Rectal smooth muscle tissue (tissue), 1 donor: ENCODE measurements around the gene PARP16.

ENCODE experiments used
- H3K27ac ChIP-seq: one replicate; pipeline ENCODE4 v1.7.0; 2013; ENCODE audit warnings: low read depth, low read length, inconsistent platforms
- H3K27me3 ChIP-seq: one replicate; pipeline ENCODE4 v1.7.0; 2013; ENCODE audit warnings: low read length; ENCODE audit not compliant: control insufficient read depth, insufficient read depth
- H3K36me3 ChIP-seq: one replicate; pipeline ENCODE4 v1.7.0; 2013; ENCODE audit warnings: low read length; ENCODE audit not compliant: control insufficient read depth, insufficient read depth
- H3K4me1 ChIP-seq: one replicate; pipeline ENCODE4 v1.7.0; 2013; ENCODE audit warnings: low read length; ENCODE audit not compliant: control insufficient read depth, insufficient read depth
- H3K4me3 ChIP-seq: one replicate; pipeline ENCODE4 v1.7.0; 2013; ENCODE audit warnings: low read length
- H3K9ac ChIP-seq: one replicate; pipeline ENCODE4 v1.7.0; 2013; ENCODE audit warnings: low read length

PARP16 gene, protein sequence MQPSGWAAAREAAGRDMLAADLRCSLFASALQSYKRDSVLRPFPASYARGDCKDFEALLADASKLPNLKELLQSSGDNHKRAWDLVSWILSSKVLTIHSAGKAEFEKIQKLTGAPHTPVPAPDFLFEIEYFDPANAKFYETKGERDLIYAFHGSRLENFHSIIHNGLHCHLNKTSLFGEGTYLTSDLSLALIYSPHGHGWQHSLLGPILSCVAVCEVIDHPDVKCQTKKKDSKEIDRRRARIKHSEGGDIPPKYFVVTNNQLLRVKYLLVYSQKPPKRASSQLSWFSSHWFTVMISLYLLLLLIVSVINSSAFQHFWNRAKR

DNA sequence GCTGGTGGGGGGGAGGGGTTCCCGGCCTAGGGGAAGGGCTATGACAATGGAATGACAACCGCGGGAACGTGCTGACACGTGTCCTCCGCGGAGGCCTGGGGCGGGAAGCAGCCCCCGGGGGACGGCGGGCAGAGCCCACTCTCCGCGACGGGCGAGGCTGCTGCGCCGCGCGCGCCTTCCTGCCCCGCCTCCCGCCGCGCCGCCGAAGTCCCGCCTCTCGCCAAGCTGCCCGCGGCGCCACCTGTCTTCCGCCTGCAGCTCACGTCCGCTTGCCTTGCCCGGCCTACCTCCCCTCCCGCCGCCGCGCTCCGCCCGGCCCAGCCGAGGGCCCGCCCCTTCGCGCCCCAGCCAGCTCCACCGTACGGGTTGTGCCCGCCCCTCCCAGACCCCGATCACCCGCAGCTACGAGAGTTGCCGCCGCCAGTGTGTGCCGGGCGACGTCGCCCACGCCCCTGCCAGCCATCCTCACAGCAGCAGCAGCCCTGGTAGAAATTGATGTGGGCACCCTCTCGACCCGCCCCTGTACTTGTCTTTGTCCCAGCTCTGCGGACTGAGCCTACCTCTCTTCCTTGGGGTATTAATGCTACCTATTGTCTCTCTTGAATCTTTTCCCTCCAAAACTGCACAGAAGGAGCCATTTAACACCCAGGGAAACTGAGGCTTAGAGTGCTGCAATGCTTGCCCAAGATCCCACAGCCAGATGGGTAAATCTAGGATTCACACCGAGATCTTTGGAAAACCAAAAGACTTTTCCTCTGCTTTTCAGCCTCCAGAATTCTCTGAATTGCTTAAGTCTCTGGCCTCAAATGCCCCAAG, at the start of gene PARP16:
TSS of gene PARP16 (minus strand) at position 180 of the 816 bp plus-strand sequence. CDS start 457 bp downstream, outside the sequence.
- peaks cover 8% of the 10 kb centered on the region for H3K4me1 ChIP-seq
- H3K4me3 ChIP-seq: peak within 1 kb of the TSS; percentile 87
- peak within 1 kb of the TSS; percentile 66 for H3K9ac ChIP-seq
- H3K27ac ChIP-seq: peak within 1 kb of the TSS; percentile 73
- H3K36me3 ChIP-seq: no peaks in the 10 kb centered on the region
- H3K27me3 ChIP-seq: no peaks in the 10 kb centered on the region

DNA sequence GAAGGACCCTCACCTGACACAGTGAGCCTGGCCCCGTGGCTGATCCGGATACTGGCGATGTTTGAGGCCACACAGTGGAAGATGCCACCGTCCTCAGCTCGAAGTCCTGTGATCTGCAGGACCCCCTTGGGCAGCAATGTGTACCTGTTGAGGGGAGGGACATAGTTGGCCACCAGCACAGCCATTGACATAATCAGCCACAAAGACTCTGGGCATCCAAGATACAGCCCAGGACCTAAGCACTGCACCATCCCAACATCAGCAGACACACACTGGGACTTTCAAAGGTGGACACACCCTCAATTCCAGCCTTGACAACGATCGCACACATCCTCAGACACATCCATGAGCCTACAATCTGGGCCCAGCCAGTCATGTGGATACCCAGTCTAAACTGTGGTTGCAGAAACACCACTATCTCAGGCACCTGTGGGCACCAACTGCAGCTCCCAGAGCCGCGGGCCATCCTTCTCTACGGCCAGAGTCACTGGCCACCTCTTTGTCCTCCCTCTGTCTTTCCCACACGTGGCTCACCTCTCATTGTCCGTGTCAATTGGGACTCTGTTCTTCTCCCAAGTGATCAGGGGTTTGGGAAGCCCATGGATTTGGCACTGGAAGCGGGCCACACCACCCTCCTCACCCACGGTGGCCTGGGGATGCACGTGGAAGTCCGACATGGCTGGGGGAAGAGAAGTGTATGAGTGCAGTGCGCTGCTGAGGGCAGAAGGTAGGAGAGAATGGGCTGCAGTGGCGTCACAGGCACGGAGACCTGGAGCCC, 48.8 kb upstream of the PARP16 start:
- H3K36me3 ChIP-seq: no peaks in the 10 kb centered on the region
- H3K4me1 ChIP-seq: no peaks in the 10 kb centered on the region
- H3K27me3 ChIP-seq: no peaks in the 10 kb centered on the region
- H3K4me3 ChIP-seq: no peak overlapping the region
- H3K27ac ChIP-seq: no peak overlapping the region
- H3K9ac ChIP-seq: no peak overlapping the region

DNA sequence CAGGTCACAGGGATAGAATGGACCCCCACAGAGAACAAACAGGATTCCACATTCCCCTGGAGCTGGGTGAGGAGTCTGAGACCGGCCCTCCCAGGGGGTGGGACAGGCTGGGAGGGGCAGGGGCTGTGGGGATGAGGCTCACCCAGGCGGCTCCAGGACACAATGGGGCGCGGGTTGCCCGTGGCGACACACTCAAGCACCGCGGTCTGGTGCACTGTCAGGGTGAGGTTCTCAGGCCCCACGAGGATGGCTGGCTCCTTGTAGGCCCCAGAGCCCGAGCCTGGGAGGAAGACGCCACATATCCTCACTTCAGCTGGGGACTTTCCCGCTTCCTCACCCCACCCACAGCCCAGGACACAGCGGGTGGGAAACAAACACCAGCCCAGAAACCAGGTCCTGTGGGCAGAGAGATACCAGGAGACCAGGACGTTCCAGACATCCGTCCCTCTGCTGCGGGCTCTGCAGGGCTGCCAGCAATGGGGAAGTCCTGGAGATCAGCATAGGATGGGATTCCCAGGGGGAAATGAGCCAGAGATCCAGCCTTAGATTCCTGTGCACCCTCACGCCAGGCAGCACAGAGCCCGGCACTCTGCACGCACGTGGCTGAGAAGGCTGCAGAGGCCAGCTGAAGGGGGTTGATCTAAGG, 48.0 kb upstream of the PARP16 start:
- Histone ChIP-seq H3K4me3 (no peak overlapping the region), H3K27me3 (no peaks in the 10 kb centered on the region), H3K36me3 (no peaks in the 10 kb centered on the region), H3K9ac (no peak overlapping the region), H3K27ac (no peak overlapping the region), H3K4me1 (no peaks in the 10 kb centered on the region)

DNA sequence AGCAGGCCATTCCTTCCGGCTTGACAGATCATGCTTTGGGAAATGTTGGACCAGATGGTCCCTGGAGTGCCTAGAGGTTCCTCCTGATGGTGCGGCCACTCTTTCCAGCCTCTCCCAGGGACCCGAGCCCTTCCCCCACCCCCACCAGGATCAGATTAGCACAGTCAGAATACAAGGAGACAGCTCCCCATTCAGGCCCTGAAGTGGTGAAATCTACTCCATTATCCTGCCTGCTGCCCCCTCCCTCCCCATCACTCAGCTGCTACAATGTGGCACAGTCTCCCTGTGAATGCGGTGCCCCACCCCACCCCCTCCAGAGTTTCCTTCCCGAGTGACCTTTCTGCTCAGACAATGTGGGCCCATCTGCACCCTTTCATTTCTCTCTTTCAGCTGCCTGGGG, 47.2 kb upstream of the PARP16 start:
- Histone ChIP-seq H3K36me3 (no peaks in the 10 kb centered on the region), H3K27me3 (no peaks in the 10 kb centered on the region), H3K9ac (no peak overlapping the region), H3K4me3 (no peak overlapping the region), H3K27ac (no peak overlapping the region), H3K4me1 (no peaks in the 10 kb centered on the region)

DNA sequence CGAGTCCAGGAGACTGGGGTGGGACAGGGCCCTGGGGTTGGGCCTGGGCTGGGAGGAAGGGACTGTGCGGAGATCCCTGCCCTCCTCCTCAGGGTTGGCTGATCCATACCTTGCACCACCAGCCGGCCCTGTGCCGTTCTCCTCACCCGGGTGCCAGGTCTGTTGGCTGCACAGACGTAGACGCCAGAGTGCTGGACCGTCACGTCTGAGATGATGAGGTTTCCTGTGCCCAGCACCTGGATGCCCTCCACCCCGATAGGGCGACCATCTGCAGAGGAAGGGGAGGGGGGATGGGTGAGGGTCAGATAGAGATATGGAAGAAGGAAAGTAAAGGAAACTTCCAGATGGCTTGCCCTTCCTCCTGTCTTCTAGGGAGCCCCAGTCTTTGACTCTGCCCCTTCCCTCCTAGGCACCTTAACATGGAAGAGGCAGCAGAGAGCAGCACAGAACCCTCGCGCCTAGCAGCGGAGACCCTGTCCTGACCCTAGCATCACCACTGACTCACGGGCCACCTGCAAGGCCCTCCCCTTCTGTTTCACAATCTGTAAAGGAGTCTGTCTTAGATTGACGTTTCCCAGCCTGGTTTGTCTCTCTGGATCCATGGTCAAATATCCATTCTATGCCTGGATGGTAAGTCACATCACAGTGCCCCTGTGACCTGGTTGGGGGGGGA, 46.6 kb upstream of the PARP16 start:
- Histone ChIP-seq H3K4me1 (no peaks in the 10 kb centered on the region), H3K27ac (no peak overlapping the region), H3K27me3 (no peaks in the 10 kb centered on the region)

DNA sequence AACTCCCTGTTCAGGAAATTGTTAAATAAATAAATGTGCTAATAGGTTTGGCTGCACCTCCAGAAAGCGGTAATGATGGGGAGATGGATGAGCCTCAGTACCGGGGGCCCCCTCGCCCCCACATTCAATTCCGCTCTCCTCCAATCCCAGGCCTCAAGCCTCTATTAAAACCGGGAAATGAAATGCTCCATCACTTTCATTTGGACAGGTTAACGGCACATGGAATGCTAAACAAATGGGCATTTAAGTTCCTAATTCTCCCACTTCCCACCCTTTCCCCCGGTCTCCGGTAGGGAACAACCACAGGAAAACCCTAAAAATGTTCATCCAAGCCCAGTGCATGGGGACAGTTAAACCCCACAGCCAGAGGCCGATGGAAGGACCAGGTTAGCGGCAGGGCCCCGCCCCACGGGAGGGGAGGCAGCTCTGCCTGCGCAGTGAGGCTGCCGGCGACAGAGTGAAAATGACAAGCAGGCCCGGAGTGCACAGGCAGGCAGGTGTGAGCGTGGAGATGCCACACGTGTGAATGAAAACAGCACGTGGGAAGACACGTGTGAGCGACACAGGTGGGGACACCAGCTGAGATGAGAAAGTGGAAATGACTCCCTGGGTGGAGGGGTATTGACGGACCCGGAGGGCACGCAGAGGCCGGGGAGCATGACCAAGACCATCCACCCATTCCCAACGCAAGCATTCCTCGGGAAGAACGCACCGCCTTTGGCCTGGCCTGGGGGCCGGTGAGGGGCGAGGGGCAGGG, 45.9 kb upstream of the PARP16 start:
- H3K4me1 ChIP-seq: no peaks in the 10 kb centered on the region
- no peak overlapping the region for H3K9ac ChIP-seq
- H3K36me3 ChIP-seq: no peaks in the 10 kb centered on the region
- H3K4me3 ChIP-seq: no peak overlapping the region
- H3K27me3 ChIP-seq: no peaks in the 10 kb centered on the region
- H3K27ac ChIP-seq: no peak overlapping the region

More for the DNA sequence above, 46.6 kb upstream of the PARP16 start:
- Histone ChIP-seq H3K9ac (no peak overlapping the region), H3K4me3 (no peak overlapping the region), H3K36me3 (no peaks in the 10 kb centered on the region)

DNA sequence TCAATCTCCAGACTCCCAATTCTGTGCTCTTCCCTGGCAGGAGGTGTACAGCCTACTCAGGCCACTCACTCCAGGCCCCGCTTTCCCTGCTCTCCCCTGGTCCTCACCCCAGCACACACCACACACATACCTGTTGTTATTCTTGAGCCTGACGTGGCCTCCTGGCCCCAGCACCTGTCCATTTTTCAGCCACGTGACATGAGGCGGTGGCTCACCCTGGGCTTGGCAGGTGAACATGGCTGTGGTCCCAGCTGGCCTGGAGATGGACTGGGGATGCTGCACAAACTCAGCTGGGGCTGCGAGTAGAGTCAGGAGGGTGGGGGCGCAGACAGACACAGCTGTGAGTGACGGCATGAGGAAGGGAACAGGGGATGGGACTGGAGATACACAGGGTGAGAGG, 45.1 kb upstream of the PARP16 start:
- no peak overlapping the region for H3K9ac ChIP-seq
- no peak overlapping the region for H3K4me3 ChIP-seq
- H3K36me3 ChIP-seq: no peaks in the 10 kb centered on the region
- H3K4me1 ChIP-seq: no peaks in the 10 kb centered on the region
- H3K27me3 ChIP-seq: no peaks in the 10 kb centered on the region
- H3K27ac ChIP-seq: no peak overlapping the region

DNA sequence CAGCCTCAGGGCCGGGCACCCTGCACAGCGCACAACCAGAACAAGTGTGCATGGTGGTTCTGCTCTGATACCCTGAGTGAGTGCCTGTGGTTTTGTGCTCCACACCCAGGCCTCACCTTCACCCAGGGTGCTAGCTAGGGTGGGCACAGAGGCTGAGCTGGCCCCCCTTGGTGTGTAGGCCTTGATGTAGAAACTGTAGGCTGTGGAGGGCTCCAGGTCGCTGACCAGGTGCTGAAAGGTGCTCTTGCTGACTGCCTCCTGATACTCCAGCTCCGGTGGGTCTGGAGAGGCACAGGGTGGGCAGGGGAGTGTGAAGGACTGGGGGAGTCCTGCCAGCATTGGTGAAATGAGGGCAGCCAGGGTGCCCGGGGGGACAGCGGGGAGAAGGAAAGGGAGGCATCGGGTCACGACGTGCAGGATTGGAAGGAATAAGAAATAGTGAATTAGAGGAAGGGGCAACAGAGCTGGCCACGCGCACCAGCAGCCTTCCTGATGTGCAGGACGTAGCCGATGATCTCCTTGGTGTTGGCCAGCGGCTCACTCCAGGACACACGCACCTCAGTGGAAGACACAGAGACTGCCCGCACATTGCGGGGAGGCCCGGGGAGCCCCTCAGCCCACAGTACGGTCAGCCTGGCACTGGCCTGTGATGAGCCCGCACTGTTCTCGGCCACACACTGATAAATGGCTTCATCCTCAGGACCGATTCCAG, 44.4 kb upstream of the PARP16 start:
- no peak overlapping the region for H3K4me3 ChIP-seq
- no peak overlapping the region for H3K27ac ChIP-seq
- no peak overlapping the region for H3K9ac ChIP-seq
- H3K36me3 ChIP-seq: no peaks in the 10 kb centered on the region
- H3K27me3 ChIP-seq: no peaks in the 10 kb centered on the region
- H3K4me1 ChIP-seq: no peaks in the 10 kb centered on the region

DNA sequence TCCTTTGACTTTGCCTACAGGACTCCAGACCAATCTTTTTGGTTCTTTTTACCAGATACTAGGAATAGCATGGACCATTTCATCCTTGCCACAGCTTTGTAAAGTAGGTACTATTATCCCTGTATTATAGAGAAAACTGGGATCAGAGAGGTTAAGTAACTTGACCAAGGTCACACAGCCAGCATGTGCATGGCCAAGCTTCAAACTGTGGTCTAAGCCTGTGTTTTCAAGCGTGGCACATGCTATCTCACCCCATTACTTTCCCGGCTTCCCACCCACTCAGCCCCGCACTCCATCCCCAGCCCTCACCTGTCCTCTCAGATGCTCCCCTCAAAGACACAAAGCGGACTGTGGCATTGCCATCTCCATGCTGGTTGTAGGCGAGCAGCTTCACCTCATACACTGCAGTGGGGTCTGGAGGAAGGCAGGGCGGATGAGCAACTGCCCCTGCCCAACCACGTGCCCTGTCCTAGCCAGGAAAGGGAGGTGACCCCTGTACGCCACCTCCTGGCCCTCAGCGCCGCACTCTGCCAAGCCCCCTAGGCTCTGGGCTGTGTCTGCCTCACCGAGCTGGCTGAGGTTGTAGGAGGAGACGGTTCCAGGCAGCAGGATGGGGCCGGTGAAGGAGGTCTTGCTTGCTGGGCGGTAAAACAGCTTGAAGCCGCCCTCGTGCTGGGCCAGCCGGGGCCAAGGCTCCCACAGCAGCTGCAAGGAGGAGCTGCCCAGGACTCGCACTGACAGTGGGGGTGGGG, 43.5 kb upstream of the PARP16 start:
- Histone ChIP-seq H3K36me3 (no peaks in the 10 kb centered on the region), H3K4me3 (no peak overlapping the region), H3K4me1 (no peaks in the 10 kb centered on the region), H3K9ac (no peak overlapping the region), H3K27me3 (no peaks in the 10 kb centered on the region), H3K27ac (no peak overlapping the region)

DNA sequence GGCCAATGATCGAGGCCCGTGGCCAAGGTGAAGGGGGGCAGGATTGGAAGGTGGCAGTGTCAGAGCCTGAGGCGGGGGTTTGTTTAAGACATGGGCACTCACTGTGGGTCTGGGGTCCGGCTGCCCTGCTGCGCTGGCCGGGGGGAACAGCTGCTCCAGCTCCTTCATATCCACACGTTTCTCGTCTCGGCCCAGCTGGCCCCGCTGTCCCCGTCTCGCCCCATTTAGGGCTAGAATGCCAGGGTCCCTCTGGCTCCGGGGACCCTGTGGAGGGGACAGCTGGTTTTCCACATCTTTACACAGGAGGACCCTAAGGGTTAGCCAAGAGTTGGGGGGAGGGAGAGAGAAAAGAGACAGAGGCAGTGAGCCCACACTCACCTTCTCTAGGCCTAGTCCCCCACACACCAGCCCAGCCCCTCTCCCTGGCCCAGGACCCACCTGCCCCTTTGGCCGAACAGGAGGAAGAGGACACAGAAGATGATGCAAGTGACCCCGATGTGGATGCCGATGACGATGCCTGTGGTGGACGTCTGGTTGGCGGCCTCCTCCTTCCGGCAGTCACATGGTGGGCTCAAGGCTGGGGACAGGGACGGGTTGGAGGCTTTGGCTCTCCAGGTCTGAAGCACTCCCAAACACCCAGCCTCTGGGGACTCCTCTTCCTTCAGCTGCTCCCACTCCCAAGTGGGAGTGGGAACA, 42.8 kb upstream of the PARP16 start:
- Histone ChIP-seq H3K27me3 (no peaks in the 10 kb centered on the region), H3K9ac (no peak overlapping the region), H3K27ac (no peak overlapping the region), H3K4me1 (no peaks in the 10 kb centered on the region), H3K4me3 (no peak overlapping the region), H3K36me3 (no peaks in the 10 kb centered on the region)
